GM12891 (cell line): ENCODE measurements around the gene TFG.

Experiments
- DNase-seq: peaks from one replicate; pipeline ENCODE4 v3.0.0; 2011; ENCODE audit warnings: low spot score; ENCODE audit not compliant: insufficient read length
- FAIRE-seq: peaks from 2 replicates; lab custom pipeline; 2011; peaks lifted over from hg19 to GRCh38; lab: Jason Lieb, UNC
- PAX5 ChIP-seq: IDR thresholded peaks from 2 replicates; pipeline ENCODE4 v1.6.1; 2011; ENCODE audit warnings: low read length, moderate library complexity, mild to moderate bottlenecking; ENCODE audit not compliant: insufficient read depth, severe bottlenecking
- POLR2A ChIP-seq: IDR thresholded peaks from 2 replicates; pipeline ENCODE4 v1.6.1; 2011; ENCODE audit warnings: low read depth, low read length, control low read depth
- POLR2AphosphoS5 ChIP-seq: IDR thresholded peaks from 2 replicates; pipeline ENCODE4 v1.6.1; 2011; ENCODE audit warnings: low read depth, low read length, control low read depth
- POU2F2 ChIP-seq: IDR thresholded peaks from 2 replicates; pipeline ENCODE4 v1.6.1; 2011; ENCODE audit warnings: low read depth, mild to moderate bottlenecking, control low read depth, low read length, moderate library complexity
- SPI1 ChIP-seq: IDR thresholded peaks from 2 replicates; pipeline ENCODE4 v1.6.1; 2011; ENCODE audit warnings: low read depth, low read length, control low read depth
- TAF1 ChIP-seq: IDR thresholded peaks from 2 replicates; pipeline ENCODE4 v1.6.1; 2011; ENCODE audit warnings: low read depth, low read length, control low read depth

TFG gene

DNA sequence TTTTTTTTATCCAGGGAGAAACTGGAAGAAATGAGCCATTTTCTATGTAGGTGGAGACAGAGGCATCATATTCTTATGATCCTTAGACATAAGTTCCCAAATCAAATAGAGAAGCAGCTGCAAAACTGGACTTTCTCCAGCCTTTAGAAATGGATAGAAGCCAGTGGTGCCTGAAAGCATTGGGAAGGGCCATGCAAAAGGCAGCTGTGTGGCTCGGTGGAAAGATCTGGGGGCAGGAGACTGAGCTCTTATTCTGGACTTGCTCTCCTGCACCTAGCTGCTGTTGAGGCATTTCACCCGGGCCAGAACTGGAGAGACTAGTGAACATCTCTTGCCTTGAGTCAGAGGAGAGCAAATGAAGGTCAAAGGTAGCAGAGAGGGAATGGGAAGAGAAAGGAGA lies 73.1 kb downstream of the TFG start:
- TF ChIP-seq POU2F2 (no peak), POLR2A (no peak)
- FAIRE-seq (no peak), DNase-seq (no peak)

DNA sequence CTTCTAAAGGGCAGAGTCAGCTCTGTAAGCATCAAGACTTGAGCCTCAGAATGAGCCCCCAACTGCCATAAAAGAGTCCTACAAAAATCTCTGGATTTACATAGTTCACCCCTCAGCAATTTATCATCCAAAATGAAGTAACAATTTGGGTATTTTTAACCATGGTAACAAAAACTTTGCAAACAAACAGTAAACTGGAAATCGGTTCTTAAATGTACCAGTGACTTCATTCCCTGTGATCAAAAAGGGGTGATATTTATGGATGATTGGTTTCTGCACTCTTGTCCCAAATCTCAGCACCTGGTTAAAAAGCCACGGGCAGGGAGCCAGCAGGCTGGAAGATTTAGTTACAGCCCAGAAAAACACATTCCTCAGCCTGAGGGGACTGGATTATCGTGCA lies 73.6 kb downstream of the TFG start:
- FAIRE-seq (no peak), DNase-seq (no peak)
- no peak for TF ChIP-seq SPI1

DNA sequence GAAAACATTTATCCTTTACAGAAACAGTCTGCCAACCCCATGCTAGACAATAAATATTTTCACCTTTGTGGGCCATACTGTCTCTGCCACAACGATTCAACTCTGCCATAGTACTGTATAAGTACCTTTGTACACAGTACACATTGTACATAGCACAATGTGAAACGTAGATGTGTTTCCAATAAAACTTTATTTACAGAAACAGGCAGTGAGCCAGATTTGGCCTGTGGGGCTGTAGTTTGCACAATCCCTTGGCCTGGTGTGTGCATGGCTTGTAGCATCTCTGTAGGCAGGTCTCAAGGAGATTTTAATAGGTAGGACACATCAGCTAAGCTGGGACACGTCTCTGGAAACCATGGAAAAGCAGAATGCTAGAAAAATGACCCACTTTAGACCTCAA lies 74.3 kb downstream of the TFG start:
- no peak for DNase-seq
- no peak for FAIRE-seq
- TF ChIP-seq PAX5 (no peak), SPI1 (no peak), POLR2A (no peak), POLR2AphosphoS5 (no peak), POU2F2 (no peak), TAF1 (no peak)

DNA sequence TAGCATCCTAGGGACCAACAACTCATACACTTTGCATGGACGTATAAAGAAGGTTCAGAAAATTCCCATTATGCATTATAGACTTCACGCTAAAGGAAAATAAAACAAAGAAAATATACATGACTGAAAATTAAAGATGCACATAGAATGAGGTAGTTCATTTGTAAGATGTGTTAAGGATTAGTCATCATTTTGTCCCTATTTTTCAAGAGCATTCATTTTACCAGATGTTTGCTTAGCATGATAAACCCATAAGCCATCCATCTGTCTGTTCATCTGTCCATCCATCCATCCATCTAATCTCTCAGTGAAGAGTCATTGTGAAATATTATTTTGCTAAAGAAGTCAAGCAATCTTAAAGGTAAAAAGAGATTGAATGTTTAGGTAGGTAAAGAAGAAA lies 80.3 kb downstream of the TFG start:
- TF ChIP-seq SPI1 (no peak), TAF1 (no peak), POLR2A (no peak), POU2F2 (no peak), PAX5 (no peak), POLR2AphosphoS5 (no peak)
- no peak for DNase-seq
- FAIRE-seq: no peak

DNA sequence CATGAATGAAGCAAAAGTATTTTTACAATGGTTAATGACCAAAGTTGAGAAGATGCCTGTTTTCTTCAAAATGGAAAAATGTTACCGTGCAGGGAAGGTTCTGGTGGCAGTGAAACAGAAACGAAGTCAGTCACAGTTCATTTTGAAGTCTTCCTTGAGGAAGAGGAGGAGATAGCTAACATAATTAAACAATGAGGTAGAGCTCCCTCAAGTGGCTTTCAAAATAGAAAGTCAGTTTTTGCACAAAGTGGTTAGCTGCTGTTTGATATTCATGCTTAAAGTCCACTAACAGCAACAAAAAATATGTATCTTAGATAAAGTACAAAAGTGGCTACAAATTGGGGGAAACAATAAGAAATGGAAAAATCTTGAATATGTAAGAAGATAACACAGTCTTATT lies 87.3 kb downstream of the TFG start:
- no peak for TF ChIP-seq POLR2AphosphoS5
- no peak for TF ChIP-seq PAX5
- no peak for TF ChIP-seq POLR2A
- TF ChIP-seq TAF1: no peak
- TF ChIP-seq SPI1: no peak
- TF ChIP-seq POU2F2: no peak
- FAIRE-seq: no peak
- DNase-seq: no peak

DNA sequence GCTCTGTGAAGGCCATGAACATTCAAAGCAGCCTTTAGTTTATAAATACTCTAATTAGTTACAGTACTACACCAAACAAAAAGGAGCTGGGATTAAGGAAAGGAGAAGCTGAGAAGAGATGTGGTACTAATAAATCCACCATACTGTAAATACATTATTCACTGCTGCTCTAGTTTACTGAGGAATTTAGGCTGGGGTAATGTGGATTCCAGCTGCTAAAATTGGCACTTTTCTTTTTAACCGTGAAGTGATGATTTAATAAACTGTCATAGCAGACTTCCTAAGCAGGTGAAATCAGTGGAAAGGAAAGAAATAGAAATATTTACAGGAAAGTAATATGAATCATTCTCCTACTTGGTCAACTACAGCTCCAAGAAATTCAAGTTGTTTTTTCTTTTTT lies 88.7 kb downstream of the TFG start:
- DNase-seq (no peak), FAIRE-seq (no peak)
- TF ChIP-seq POU2F2 (no peak), TAF1 (no peak)
